HUES48 (cell line): ENCODE data around the gene PLD5.

Experiments used
- H3K27ac ChIP-seq: one replicate; pipeline ENCODE4 v1.7.0; 2013; ENCODE audit warnings: low read depth, low read length, inconsistent platforms
- H3K27me3 ChIP-seq: 2 replicates; pipeline ENCODE4 v1.6.1; 2013; ENCODE audit warnings: mild to moderate bottlenecking, low read length; ENCODE audit not compliant: control insufficient read depth, insufficient read depth
- H3K36me3 ChIP-seq: 2 replicates; pipeline ENCODE4 v1.6.1; 2013; ENCODE audit warnings: low read length; ENCODE audit not compliant: control insufficient read depth, insufficient read depth
- H3K4me1 ChIP-seq: 2 replicates; pipeline ENCODE4 v1.6.1; 2013; ENCODE audit warnings: mild to moderate bottlenecking, low read length; ENCODE audit not compliant: control insufficient read depth, insufficient read depth
- H3K4me3 ChIP-seq: 2 replicates; pipeline ENCODE4 v1.5.1; 2013; ENCODE audit warnings: mild to moderate bottlenecking, low read depth, low read length
- H3K9ac ChIP-seq: 2 replicates; pipeline ENCODE4 v1.6.1; 2013; ENCODE audit warnings: mild to moderate bottlenecking, low read depth, low read length, moderate library complexity
- H3K9me3 ChIP-seq: 2 replicates; pipeline ENCODE4 v1.6.1; 2013; ENCODE audit warnings: low read length; ENCODE audit not compliant: control insufficient read depth, insufficient read depth

Gene PLD5

GRCh38 chr1:242535986-242536385, 11.5 kb upstream of the PLD5 start:
- no peaks in the 10 kb centered on the region for H3K4me1 ChIP-seq
- H3K27me3 ChIP-seq = no peaks in the 10 kb centered on the region
- H3K4me3 ChIP-seq = no peak overlapping the region
- H3K9me3 ChIP-seq = no peaks in the 10 kb centered on the region
- H3K27ac ChIP-seq = no peak overlapping the region
- H3K36me3 ChIP-seq = no peaks in the 10 kb centered on the region
- no peak overlapping the region for H3K9ac ChIP-seq

- Histone ChIP-seq H3K27ac (no peak overlapping the region), H3K9ac (no peak overlapping the region), H3K4me1 (no peaks in the 10 kb centered on the region), H3K9me3 (no peaks in the 10 kb centered on the region), H3K36me3 (no peaks in the 10 kb centered on the region), H3K27me3 (no peaks in the 10 kb centered on the region), H3K4me3 (no peak overlapping the region)
Measured at GRCh38 chr1:242534753-242535152, 10.3 kb upstream of the PLD5 start.

- Histone ChIP-seq H3K4me3 (no peak overlapping the region), H3K4me1 (no peaks in the 10 kb centered on the region), H3K36me3 (no peaks in the 10 kb centered on the region), H3K9me3 (no peaks in the 10 kb centered on the region), H3K9ac (no peak overlapping the region), H3K27ac (no peak overlapping the region), H3K27me3 (peaks cover 11% of the 10 kb centered on the region)
Measured at GRCh38 chr1:242530761-242531160, 6.3 kb upstream of the PLD5 start.

GRCh38 chr1:242525769-242526168, 1.3 kb upstream of the PLD5 start:
- peaks cover 42% of the 10 kb centered on the region for H3K27me3 ChIP-seq
- H3K9ac ChIP-seq = no peak overlapping the region
- H3K4me3 ChIP-seq = peak overlapping the region; percentile 72
- no peak overlapping the region for H3K27ac ChIP-seq
- H3K9me3 ChIP-seq = no peaks in the 10 kb centered on the region
- H3K4me1 ChIP-seq = peaks cover 9% of the 10 kb centered on the region
- H3K36me3 ChIP-seq = no peaks in the 10 kb centered on the region

- Histone ChIP-seq H3K36me3 (no peaks in the 10 kb centered on the region), H3K4me1 (peaks cover 9% of the 10 kb centered on the region), H3K27me3 (peaks cover 42% of the 10 kb centered on the region), H3K9ac (peak overlapping the region; percentile 8; the same call in 1 of the 2 replicates), H3K9me3 (no peaks in the 10 kb centered on the region), H3K27ac (peak overlapping the region; percentile 53), H3K4me3 (peak overlapping the region; percentile 72)
Measured at GRCh38 chr1:242525360-242525722, 844 bp upstream of the PLD5 start.

- Histone ChIP-seq H3K9me3 (no peaks in the 10 kb centered on the region), H3K4me3 (peak overlapping the region; percentile 84), H3K27ac (no peak overlapping the region), H3K4me1 (peaks cover 17% of the 10 kb centered on the region), H3K9ac (peak overlapping the region; percentile 47; the same call in 1 of the 2 replicates), H3K36me3 (no peaks in the 10 kb centered on the region), H3K27me3 (peaks cover 42% of the 10 kb centered on the region)
Measured at GRCh38 chr1:242523719-242524570, 552 bp downstream of the PLD5 start.

- Histone ChIP-seq H3K27ac (no peak overlapping the region), H3K9me3 (no peaks in the 10 kb centered on the region), H3K4me1 (peaks cover 17% of the 10 kb centered on the region), H3K27me3 (peaks cover 42% of the 10 kb centered on the region), H3K4me3 (peak overlapping the region; percentile 84), H3K36me3 (no peaks in the 10 kb centered on the region), H3K9ac (no peak overlapping the region)
Measured at GRCh38 chr1:242522996-242523718, 1.3 kb downstream of the PLD5 start.

GRCh38 chr1:242522304-242522945, 2.1 kb downstream of the PLD5 start:
- H3K36me3 ChIP-seq = no peaks in the 10 kb centered on the region
- H3K4me1 ChIP-seq = peaks cover 17% of the 10 kb centered on the region
- peak overlapping the region; percentile 84; the same call in 1 of the 2 replicates for H3K4me3 ChIP-seq
- H3K27ac ChIP-seq = no peak overlapping the region
- H3K27me3 ChIP-seq = peaks cover 42% of the 10 kb centered on the region
- H3K9me3 ChIP-seq = no peaks in the 10 kb centered on the region
- H3K9ac ChIP-seq = no peak overlapping the region

GRCh38 chr1:242515555-242515954, 8.9 kb downstream of the PLD5 start:
- no peaks in the 10 kb centered on the region for H3K36me3 ChIP-seq
- H3K9ac ChIP-seq = no peak overlapping the region
- H3K27ac ChIP-seq = no peak overlapping the region
- peaks cover 6% of the 10 kb centered on the region; the same call in 1 of the 2 replicates for H3K9me3 ChIP-seq
- H3K27me3 ChIP-seq = no peaks in the 10 kb centered on the region
- H3K4me3 ChIP-seq = no peak overlapping the region
- peaks cover 8% of the 10 kb centered on the region; the same call in 1 of the 2 replicates for H3K4me1 ChIP-seq

- Histone ChIP-seq H3K36me3 (no peaks in the 10 kb centered on the region), H3K9ac (no peak overlapping the region), H3K27ac (no peak overlapping the region), H3K9me3 (no peaks in the 10 kb centered on the region), H3K27me3 (no peaks in the 10 kb centered on the region), H3K4me3 (no peak overlapping the region), H3K4me1 (no peaks in the 10 kb centered on the region)
Measured at GRCh38 chr1:242506724-242507123, 17.8 kb downstream of the PLD5 start.
